RWPE2 (cell line): ENCODE results near the gene NUDT9.

Experiments used
- ATAC-seq: fragments of 200-7000 bp; cut with Tn5 transposase; 3 replicates; pipeline ENCODE4 v1.9.1; 2021; ENCODE audit warnings: low read depth
- DNase-seq: peaks from one replicate; pipeline ENCODE4 v3.0.0-alpha.2; 2020; ENCODE audit warnings: low spot score
- H3K27ac ChIP-seq: fragments of 450-650 bp; 2 replicates; pipeline ENCODE4 v1.5.1; 2017; ENCODE audit warnings: mild to moderate bottlenecking; ENCODE audit not compliant: poor library complexity, severe bottlenecking
- H3K27me3 ChIP-seq: fragments of 250-450 bp; sonication (Bioruptor Pico); 2 replicates; pipeline ENCODE4 v1.5.1; 2021; ENCODE audit warnings: mild to moderate bottlenecking, moderate library complexity; ENCODE audit not compliant: insufficient read depth, poor library complexity, severe bottlenecking
- H3K36me3 ChIP-seq: fragments of 250-450 bp; sonication (Bioruptor Pico); 2 replicates; pipeline ENCODE4 v1.5.1; 2020; ENCODE audit warnings: low read depth, mild to moderate bottlenecking, moderate library complexity
- H3K4me1 ChIP-seq: fragments of 250-450 bp; sonication (Bioruptor Pico); 2 replicates; pipeline ENCODE4 v1.5.1; 2021; ENCODE audit warnings: mild to moderate bottlenecking, moderate library complexity; ENCODE audit not compliant: insufficient read depth, poor library complexity, severe bottlenecking
- H3K4me3 ChIP-seq: fragments of 250-450 bp; sonication (Bioruptor Pico); 2 replicates; pipeline ENCODE4 v1.5.1; 2021; ENCODE audit warnings: mild to moderate bottlenecking, moderate library complexity; ENCODE audit not compliant: severe bottlenecking
- H3K9me3 ChIP-seq: fragments of 250-450 bp; sonication (Bioruptor Pico); 2 replicates; pipeline ENCODE4 v1.5.1; 2021; ENCODE audit warnings: mild to moderate bottlenecking, moderate library complexity; ENCODE audit not compliant: severe bottlenecking
- CTCF ChIP-seq: fragments of 450-650 bp; IDR thresholded peaks from one replicate; pipeline ENCODE4 v1.5.1; 2017; ENCODE audit warnings: mild to moderate bottlenecking, moderate library complexity; ENCODE audit not compliant: poor library complexity, severe bottlenecking

Gene NUDT9

GRCh38 chr4:87458913-87459312, 36.5 kb downstream of the NUDT9 start:
- H3K27ac ChIP-seq, result no peak overlapping the region
- H3K9me3 ChIP-seq, result no peaks in the 10 kb centered on the region
- no peak for TF ChIP-seq CTCF
- no peaks in the 10 kb centered on the region for H3K4me1 ChIP-seq
- DNase-seq (no peak), ATAC-seq (no peak)
- no peak overlapping the region for H3K4me3 ChIP-seq
- peaks cover 26% of the 10 kb centered on the region for H3K36me3 ChIP-seq
- no peaks in the 10 kb centered on the region for H3K27me3 ChIP-seq

DNA sequence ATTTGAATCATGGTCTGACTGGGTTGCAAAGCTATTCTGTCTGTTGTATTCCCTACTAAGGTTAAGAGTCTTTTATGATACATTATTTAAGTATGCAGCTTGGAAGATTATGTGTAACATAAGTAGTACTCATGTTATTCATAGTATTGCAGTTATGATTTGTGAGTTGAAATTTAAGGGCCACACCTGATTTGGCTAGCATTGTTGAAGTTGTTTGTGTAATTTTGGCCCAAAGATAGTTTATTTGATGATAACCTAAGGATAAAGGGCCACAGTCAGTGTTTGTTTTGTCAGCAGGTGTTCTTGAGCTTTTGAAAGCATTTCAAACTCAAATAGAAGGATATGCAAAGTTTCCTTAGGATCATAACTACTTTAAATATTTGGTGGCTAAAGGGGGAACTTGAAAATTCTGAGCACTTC, 38.9 kb downstream of the NUDT9 start:
- no peak for TF ChIP-seq CTCF
- H3K36me3 ChIP-seq, result peaks cover 13% of the 10 kb centered on the region
- H3K27ac ChIP-seq, result no peak overlapping the region
- no peaks in the 10 kb centered on the region for H3K4me1 ChIP-seq
- DNase-seq, result no peak
- H3K9me3 ChIP-seq, result no peaks in the 10 kb centered on the region
- H3K27me3 ChIP-seq, result no peaks in the 10 kb centered on the region
- no peak overlapping the region for H3K4me3 ChIP-seq
- peak; percentile 96 for ATAC-seq

GRCh38 chr4:87462102-87462501, 39.7 kb downstream of the NUDT9 start:
- ATAC-seq, result no peak
- Histone ChIP-seq H3K36me3 (peaks cover 13% of the 10 kb centered on the region), H3K27ac (no peak overlapping the region), H3K9me3 (no peaks in the 10 kb centered on the region), H3K4me3 (no peak overlapping the region), H3K4me1 (no peaks in the 10 kb centered on the region), H3K27me3 (no peaks in the 10 kb centered on the region)
- DNase-seq, result no peak
- no peak for TF ChIP-seq CTCF

- DNase-seq (no peak), ATAC-seq (no peak)
- Histone ChIP-seq H3K4me3 (no peak overlapping the region), H3K9me3 (no peaks in the 10 kb centered on the region), H3K27ac (no peak overlapping the region), H3K4me1 (no peaks in the 10 kb centered on the region), H3K36me3 (no peaks in the 10 kb centered on the region), H3K27me3 (no peaks in the 10 kb centered on the region)
- TF ChIP-seq CTCF, result peak; percentile 80
Observed at GRCh38 chr4:87465739-87466366, 43.5 kb downstream of the NUDT9 start.

GRCh38 chr4:87469390-87469789, 47.0 kb downstream of the NUDT9 start:
- no peak overlapping the region for H3K27ac ChIP-seq
- H3K4me1 ChIP-seq, result no peaks in the 10 kb centered on the region
- no peak for TF ChIP-seq CTCF
- H3K27me3 ChIP-seq, result no peaks in the 10 kb centered on the region
- H3K4me3 ChIP-seq, result no peak overlapping the region
- ATAC-seq, result no peak
- H3K9me3 ChIP-seq, result no peaks in the 10 kb centered on the region
- H3K36me3 ChIP-seq, result no peaks in the 10 kb centered on the region
- no peak for DNase-seq
